BLaER1 (cell line): ENCODE data around the gene EYS.

Experiments used
- H3K27ac ChIP-seq: shearing (Covaris generic); formaldehyde crosslinking; 2 replicates; pipeline ENCODE4 v1.8.1; 2022
- H3K27me3 ChIP-seq: shearing (Covaris generic); formaldehyde crosslinking; 2 replicates; pipeline ENCODE4 v1.8.1; 2022
- H3K36me3 ChIP-seq: shearing (Covaris generic); formaldehyde crosslinking; 2 replicates; pipeline ENCODE4 v1.8.1; 2022
- H3K4me1 ChIP-seq: shearing (Covaris generic); formaldehyde crosslinking; 2 replicates; pipeline ENCODE4 v1.8.1; 2022
- H3K4me2 ChIP-seq: shearing (Covaris generic); formaldehyde crosslinking; 2 replicates; pipeline ENCODE4 v1.8.1; 2022
- H3K4me3 ChIP-seq: shearing (Covaris generic); formaldehyde crosslinking; 2 replicates; pipeline ENCODE4 v1.8.1; 2022
- H3K9ac ChIP-seq: shearing (Covaris generic); formaldehyde crosslinking; 2 replicates; pipeline ENCODE4 v1.8.1; 2022
- H3K9me3 ChIP-seq: shearing (Covaris generic); formaldehyde crosslinking; 2 replicates; pipeline ENCODE4 v1.8.1; 2022
- H4K20me1 ChIP-seq: shearing (Covaris generic); formaldehyde crosslinking; 2 replicates; pipeline ENCODE4 v1.8.1; 2022
- Cebpa-rat ChIP-seq: shearing (Covaris generic); IDR thresholded peaks from 2 replicates; pipeline ENCODE4 v1.8.1; 2022

EYS gene

DNA sequence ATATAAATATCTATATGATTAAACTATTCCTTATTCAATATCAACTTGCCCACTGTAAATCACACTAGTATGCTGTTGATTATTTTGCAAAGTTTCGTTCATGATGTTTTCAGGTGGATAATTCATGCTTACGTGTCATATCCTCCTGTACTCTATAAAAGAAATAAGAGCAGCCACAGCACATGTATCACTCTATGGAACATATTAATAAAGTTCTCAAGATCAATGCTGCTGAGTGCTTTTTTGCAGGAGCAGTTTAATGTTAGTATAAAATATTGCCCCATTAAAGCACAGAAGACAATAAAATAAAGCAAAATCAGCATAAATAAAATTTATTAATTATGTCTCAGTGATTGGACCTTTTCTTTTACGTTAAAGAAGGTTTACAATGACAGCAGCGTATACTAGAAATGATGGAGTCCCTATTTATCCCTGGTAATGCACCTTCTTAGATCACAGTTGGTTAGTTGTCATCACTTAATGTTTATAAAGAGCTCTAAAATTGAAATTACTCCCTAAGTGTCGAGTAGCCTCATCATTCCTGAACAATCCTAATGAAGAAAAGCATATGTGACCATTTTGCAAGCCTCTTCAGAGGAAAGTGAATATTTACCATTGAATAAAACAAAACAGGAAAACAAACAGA lies 517.7 kb downstream of the EYS start:
- H3K36me3 ChIP-seq, result no peaks in the 10 kb centered on the region

DNA sequence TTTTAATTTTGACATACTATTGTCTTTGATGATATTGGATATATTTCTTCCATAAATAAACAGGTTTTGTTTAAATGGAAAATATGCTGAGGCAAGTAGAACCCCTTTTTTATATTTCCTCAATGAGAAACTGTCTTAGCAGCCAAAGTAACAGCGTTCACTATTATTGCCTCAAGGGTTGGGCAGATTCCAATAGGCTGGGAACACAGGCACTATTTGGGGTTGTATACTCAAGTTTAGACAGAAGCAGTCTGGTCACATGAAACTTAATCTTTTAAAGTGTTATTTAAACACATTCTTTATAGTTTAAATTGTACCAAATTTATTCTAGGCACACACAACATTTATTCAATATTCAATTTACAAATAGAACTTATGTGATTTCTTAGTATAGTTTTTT lies 520.2 kb downstream of the EYS start:
- Histone ChIP-seq H3K9ac (no peak overlapping the region), H3K9me3 (no peaks in the 10 kb centered on the region), H3K27ac (no peak overlapping the region), H3K36me3 (no peaks in the 10 kb centered on the region), H3K4me3 (no peak overlapping the region), H4K20me1 (no peaks in the 10 kb centered on the region), H3K27me3 (no peaks in the 10 kb centered on the region), H3K4me2 (no peak overlapping the region), H3K4me1 (peaks cover 24% of the 10 kb centered on the region)
- TF ChIP-seq Cebpa-rat, result no peak

More for the DNA sequence above, 517.7 kb downstream of the EYS start:
- Histone ChIP-seq H3K9ac (no peak overlapping the region), H3K4me3 (no peak overlapping the region), H3K27ac (no peak overlapping the region), H4K20me1 (no peaks in the 10 kb centered on the region), H3K9me3 (no peaks in the 10 kb centered on the region), H3K27me3 (no peaks in the 10 kb centered on the region), H3K4me1 (peaks cover 25% of the 10 kb centered on the region), H3K4me2 (peak overlapping the region; percentile 54)
- TF ChIP-seq Cebpa-rat, result no peak

- Histone ChIP-seq H3K4me3 (no peak overlapping the region), H3K4me1 (no peaks in the 10 kb centered on the region), H3K9ac (no peak overlapping the region), H3K36me3 (no peaks in the 10 kb centered on the region), H3K9me3 (no peaks in the 10 kb centered on the region), H4K20me1 (no peaks in the 10 kb centered on the region), H3K27ac (no peak overlapping the region), H3K27me3 (no peaks in the 10 kb centered on the region), H3K4me2 (peak overlapping the region; percentile 12; the same call in 1 of the 2 replicates)
- no peak for TF ChIP-seq Cebpa-rat
Observed at GRCh38 chr6:65182681-65183080, 524.3 kb downstream of the EYS start.

DNA sequence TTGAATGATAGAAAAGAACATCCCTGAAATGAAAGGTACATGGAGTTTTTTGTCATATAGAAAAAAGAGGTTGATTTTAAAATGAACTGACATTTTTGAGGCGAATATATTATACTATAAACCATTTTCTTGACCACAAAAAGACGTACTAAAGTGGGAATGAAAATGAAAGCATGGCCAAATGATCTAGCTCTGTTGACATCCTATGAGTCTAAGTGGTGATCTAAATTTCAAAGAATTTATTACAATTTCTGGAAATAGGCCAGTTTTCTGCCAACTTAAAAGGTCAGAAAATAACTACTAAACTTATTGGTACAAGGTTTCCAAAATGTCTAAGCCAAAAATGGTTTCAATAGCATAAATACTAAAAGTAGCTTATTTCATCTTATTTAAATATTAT lies 536.8 kb downstream of the EYS start:
- Histone ChIP-seq H3K4me2 (no peak overlapping the region), H3K9ac (no peak overlapping the region)
- TF ChIP-seq Cebpa-rat, result no peak

DNA sequence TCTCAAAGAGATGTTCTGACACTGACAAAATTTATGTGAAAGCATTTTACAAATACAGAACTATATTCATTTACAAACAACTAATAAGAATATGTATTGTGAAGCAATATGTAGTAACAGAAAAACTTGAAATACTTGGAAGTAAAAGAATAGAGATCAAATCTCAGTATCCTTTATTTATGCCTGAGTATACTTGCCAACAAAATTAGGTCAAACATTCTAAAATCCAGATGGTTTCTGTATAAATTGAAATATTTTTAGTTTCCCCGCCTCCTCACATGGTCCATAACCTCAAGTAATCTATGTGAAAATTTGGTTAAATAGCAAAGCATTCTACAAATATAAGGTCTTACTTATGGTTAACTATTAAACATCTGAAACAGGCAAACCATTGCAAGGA lies 545.4 kb downstream of the EYS start:
- Histone ChIP-seq H4K20me1 (no peaks in the 10 kb centered on the region), H3K9me3 (no peaks in the 10 kb centered on the region), H3K4me3 (no peak overlapping the region), H3K9ac (no peak overlapping the region), H3K36me3 (no peaks in the 10 kb centered on the region), H3K4me1 (no peaks in the 10 kb centered on the region), H3K27me3 (no peaks in the 10 kb centered on the region), H3K4me2 (no peak overlapping the region), H3K27ac (no peak overlapping the region)
- TF ChIP-seq Cebpa-rat, result no peak

More for the DNA sequence above, 536.8 kb downstream of the EYS start:
- no peak overlapping the region for H3K4me3 ChIP-seq
- no peaks in the 10 kb centered on the region for H4K20me1 ChIP-seq
- no peaks in the 10 kb centered on the region for H3K36me3 ChIP-seq
- no peak overlapping the region for H3K27ac ChIP-seq
- no peaks in the 10 kb centered on the region for H3K9me3 ChIP-seq
- no peaks in the 10 kb centered on the region for H3K4me1 ChIP-seq
- H3K27me3 ChIP-seq, result no peaks in the 10 kb centered on the region

GRCh38 chr6:65157025-65157424 lies 550.0 kb downstream of the EYS start:
- Histone ChIP-seq H4K20me1 (no peaks in the 10 kb centered on the region), H3K4me2 (no peak overlapping the region), H3K36me3 (no peaks in the 10 kb centered on the region), H3K4me1 (no peaks in the 10 kb centered on the region), H3K9ac (no peak overlapping the region), H3K27me3 (no peaks in the 10 kb centered on the region), H3K4me3 (no peak overlapping the region), H3K9me3 (no peaks in the 10 kb centered on the region), H3K27ac (no peak overlapping the region)
- TF ChIP-seq Cebpa-rat, result no peak

- Histone ChIP-seq H3K36me3 (no peaks in the 10 kb centered on the region), H3K27me3 (no peaks in the 10 kb centered on the region)
Observed at GRCh38 chr6:65155083-65155482, 551.9 kb downstream of the EYS start.

DNA sequence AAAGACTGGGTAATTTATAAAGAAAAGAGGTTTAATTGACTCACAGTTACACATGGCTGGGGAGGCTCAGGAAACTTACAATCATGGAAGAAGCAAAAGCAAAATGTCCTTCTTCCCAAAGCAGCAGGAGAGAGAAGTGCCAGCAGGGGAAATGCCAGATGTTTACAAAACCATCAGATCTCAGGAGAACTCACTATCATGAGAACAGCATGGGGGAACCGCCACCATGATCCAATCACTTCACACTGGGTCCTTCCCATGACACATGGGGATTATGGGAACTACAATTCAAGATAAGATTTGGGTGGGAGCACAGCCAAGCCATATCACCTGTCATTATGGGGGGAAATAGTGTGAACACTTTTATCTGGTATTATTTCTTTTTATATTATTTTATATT lies 557.2 kb downstream of the EYS start:
- no peak overlapping the region for H3K27ac ChIP-seq

More at GRCh38 chr6:65155083-65155482, 551.9 kb downstream of the EYS start:
- no peak overlapping the region for H3K4me3 ChIP-seq
- no peak for TF ChIP-seq Cebpa-rat
- no peak overlapping the region for H3K4me2 ChIP-seq
- H3K9ac ChIP-seq, result no peak overlapping the region
- H4K20me1 ChIP-seq, result no peaks in the 10 kb centered on the region
- no peak overlapping the region for H3K27ac ChIP-seq
- H3K9me3 ChIP-seq, result no peaks in the 10 kb centered on the region
- no peaks in the 10 kb centered on the region for H3K4me1 ChIP-seq

DNA sequence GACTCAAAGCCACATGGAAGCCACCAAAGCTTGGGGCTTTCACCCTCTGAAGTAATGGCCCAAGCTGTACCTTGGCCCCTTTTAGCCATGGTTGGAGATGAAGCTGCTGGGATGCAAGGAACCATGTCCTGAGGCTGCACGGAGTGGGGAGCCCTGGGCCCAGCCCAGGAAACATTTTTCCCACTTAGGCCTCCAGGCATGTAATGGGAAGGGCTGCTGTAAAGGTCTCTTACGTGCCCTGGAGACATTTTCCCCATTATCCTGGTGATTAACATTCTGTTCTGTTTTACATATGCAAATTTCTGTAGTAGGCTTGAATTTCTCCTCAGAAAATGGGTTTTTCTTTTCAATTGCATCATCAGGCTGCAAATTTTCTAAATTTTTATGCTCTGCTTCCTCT lies 558.2 kb downstream of the EYS start:
- Histone ChIP-seq H3K9ac (no peak overlapping the region), H3K27me3 (no peaks in the 10 kb centered on the region), H3K4me1 (no peaks in the 10 kb centered on the region), H3K4me3 (no peak overlapping the region), H3K36me3 (no peaks in the 10 kb centered on the region), H3K9me3 (peaks cover 9% of the 10 kb centered on the region; the same call in 1 of the 2 replicates), H3K27ac (no peak overlapping the region), H4K20me1 (no peaks in the 10 kb centered on the region), H3K4me2 (no peak overlapping the region)
- TF ChIP-seq Cebpa-rat, result no peak

More for the DNA sequence above, 557.2 kb downstream of the EYS start:
- H3K9me3 ChIP-seq, result peaks cover 9% of the 10 kb centered on the region; the same call in 1 of the 2 replicates
- H3K27me3 ChIP-seq, result no peaks in the 10 kb centered on the region
- H3K9ac ChIP-seq, result no peak overlapping the region
- H3K4me2 ChIP-seq, result no peak overlapping the region
- H3K36me3 ChIP-seq, result no peaks in the 10 kb centered on the region
- H3K4me3 ChIP-seq, result no peak overlapping the region
- H4K20me1 ChIP-seq, result no peaks in the 10 kb centered on the region
- H3K4me1 ChIP-seq, result no peaks in the 10 kb centered on the region
- no peak for TF ChIP-seq Cebpa-rat

GRCh38 chr6:65135567-65135966 lies 571.5 kb downstream of the EYS start:
- Histone ChIP-seq H3K4me2 (no peak overlapping the region), H4K20me1 (no peaks in the 10 kb centered on the region), H3K9me3 (no peaks in the 10 kb centered on the region), H3K36me3 (no peaks in the 10 kb centered on the region), H3K27me3 (no peaks in the 10 kb centered on the region), H3K4me3 (no peak overlapping the region), H3K4me1 (no peaks in the 10 kb centered on the region), H3K9ac (no peak overlapping the region), H3K27ac (no peak overlapping the region)
- no peak for TF ChIP-seq Cebpa-rat

GRCh38 chr6:65126667-65127066 lies 580.4 kb downstream of the EYS start:
- no peak for TF ChIP-seq Cebpa-rat
- no peak overlapping the region for H3K4me3 ChIP-seq
- no peaks in the 10 kb centered on the region for H3K36me3 ChIP-seq
- H3K4me2 ChIP-seq, result no peak overlapping the region
- H3K27me3 ChIP-seq, result no peaks in the 10 kb centered on the region
- no peaks in the 10 kb centered on the region for H3K9me3 ChIP-seq
- no peaks in the 10 kb centered on the region for H4K20me1 ChIP-seq
- no peak overlapping the region for H3K9ac ChIP-seq
- H3K27ac ChIP-seq, result no peak overlapping the region
- H3K4me1 ChIP-seq, result no peaks in the 10 kb centered on the region
